H1 (cell line): ENCODE data around the gene CERS3. TPM values are rescaled to one million over a fixed set of nuclear protein-coding genes. Genes with fewer than 3 reads are reported as not detected.

Experiments
- CHD1 ChIP-seq: IDR thresholded peaks from 2 replicates; pipeline ENCODE4 v1.6.1; 2012; ENCODE audit warnings: low read depth, low read length, improper control_type of control experiment
- POLR2AphosphoS5 ChIP-seq: IDR thresholded peaks from 2 replicates; pipeline ENCODE4 v1.6.1; 2011; ENCODE audit warnings: low read depth, low read length
- SAP30 ChIP-seq: fragments of 300-600 bp; sonication (generic); IDR thresholded peaks from 2 replicates; pipeline ENCODE4 v1.7.1; 2012; ENCODE audit warnings: low read length, moderate library complexity, mild to moderate bottlenecking, inconsistent platforms; ENCODE audit not compliant: insufficient read depth, insufficient replicate concordance
- SIRT6 ChIP-seq: IDR thresholded peaks from one replicate; pipeline ENCODE4 v1.7.1; 2012; ENCODE audit warnings: low read length, inconsistent platforms
- SRF ChIP-seq: IDR thresholded peaks from 2 replicates; pipeline ENCODE4 v1.6.1; 2011; ENCODE audit warnings: mild to moderate bottlenecking, low read depth, low read length, moderate library complexity
- YY1 ChIP-seq: IDR thresholded peaks from 2 replicates; pipeline ENCODE4 v1.6.1; 2011; ENCODE audit warnings: low read depth, mild to moderate bottlenecking, low read length
- ZNF274 ChIP-seq: IDR thresholded peaks from 2 replicates; pipeline ENCODE4 v1.7.0; 2012; ENCODE audit warnings: low read length, borderline replicate concordance; ENCODE audit errors: extremely low read depth
- polyA plus RNA-seq, 7 experiments: library from polyadenylated mRNA; depleted of rRNA in 3 of 7; stranded (reverse) in 5 of 7; unstranded in 2 of 7; fragments of >200 nt in 5 of 7; fragments of 200-250 nt in 2 of 7; gene quantifications; 1 replicate in 5 of 7; 2 replicates in 1 of 7; 4 replicates in 1 of 7; pipeline versions ENCODE4 v1.2.1 to v1.2.3, GENCODE V29; 2011 to 2013; ENCODE audit warnings: missing spikeins in 2 of 7, mixed read lengths in 2 of 7
- total RNA-seq: library from RNA; stranded (reverse); fragmentation: NEBNext Ultra II Directional; extraction: Animal tissue kit (Norgen Biotek cat#: 25700); gene quantifications from 2 replicates; pipeline ENCODE4 v1.2.1, GENCODE V29; 2021

Gene CERS3
- total and polyA plus RNA-seq, 2 of the 8 experiments (the other 6 are each of a cell fraction or from before 2014, with no cell fraction given) = 0.62 TPM; not detected in 1

DNA sequence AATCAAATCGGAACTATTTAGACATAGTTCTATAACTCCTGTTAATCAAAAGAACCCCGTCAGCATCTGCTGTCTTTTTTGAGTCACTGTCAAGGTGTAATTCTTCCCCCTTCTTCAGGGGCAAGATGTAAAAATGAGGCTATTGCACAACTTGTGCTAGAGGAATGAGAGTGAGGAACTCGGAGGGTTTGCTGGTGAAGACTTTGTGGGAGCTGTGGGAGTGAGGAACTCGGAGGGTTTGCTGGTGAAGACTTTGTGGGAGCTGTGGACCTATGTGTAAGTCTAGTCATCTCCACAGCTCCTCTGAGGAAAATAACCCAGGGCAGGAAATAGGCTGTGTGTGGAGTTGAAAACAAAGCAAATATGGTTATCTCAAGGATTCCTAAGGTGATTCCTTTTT lies 2.5 kb upstream of the CERS3 start (continued):
- TF ChIP-seq ZNF274 (no peak), SIRT6 (no peak), SAP30 (no peak), SRF (no peak), POLR2AphosphoS5 (no peak), CHD1 (no peak), YY1 (no peak)
